HG03039 (cell line): ENCODE results near the gene DHX30.
"Not testable (repeated sequence)": the region's sequence is repeated elsewhere in the genome, so short reads cannot be mapped to it uniquely, and the experiment has no call there.

Experiments
- ATAC-seq: cut with Tn5 transposase; IDR thresholded peaks from one replicate; pipeline ENCODE4 v1.9.1; 2021; ENCODE audit warnings: mild to moderate bottlenecking, moderate library complexity; ENCODE audit not compliant: unreplicated experiment

DHX30 gene

DNA sequence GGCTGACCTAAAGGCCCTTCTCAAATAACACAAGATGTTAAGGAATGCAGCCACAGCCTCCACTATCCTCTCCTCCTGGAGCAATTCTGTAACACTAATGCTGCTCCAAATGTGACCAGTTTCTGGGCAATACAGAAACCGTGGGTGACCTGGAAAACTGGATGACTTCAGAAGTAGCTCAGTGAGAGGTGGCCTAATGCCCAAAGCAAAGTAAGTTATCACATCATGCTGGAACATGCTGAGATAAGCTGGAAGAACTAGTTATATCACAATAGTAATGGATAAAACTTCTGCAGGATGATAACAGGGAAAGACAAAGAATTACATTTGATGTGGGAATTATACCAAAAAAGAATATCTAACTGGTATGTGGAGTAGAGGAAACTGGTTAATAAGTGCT is 72.0 kb downstream of the DHX30 start:
- ATAC-seq = no peak

DNA sequence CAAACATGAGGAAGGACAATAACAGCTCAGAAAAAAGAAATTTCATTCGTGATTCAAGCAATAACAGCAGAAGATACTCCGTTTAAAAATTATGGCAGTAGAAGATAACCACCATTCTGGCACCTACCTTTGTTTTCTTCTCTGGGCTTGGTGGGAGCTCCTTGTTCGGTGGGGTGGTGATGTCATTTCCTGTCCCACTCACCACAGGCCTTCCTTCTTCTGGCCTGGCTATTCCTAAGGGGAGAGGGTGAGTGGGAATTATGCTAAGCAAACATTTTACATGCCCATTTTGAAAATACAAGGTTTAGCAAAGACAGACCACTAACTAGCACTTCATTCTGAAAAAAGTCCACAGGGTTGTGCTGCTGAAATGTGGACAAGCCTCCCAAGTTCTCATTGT is 74.4 kb downstream of the DHX30 start:
- ATAC-seq = no peak

DNA sequence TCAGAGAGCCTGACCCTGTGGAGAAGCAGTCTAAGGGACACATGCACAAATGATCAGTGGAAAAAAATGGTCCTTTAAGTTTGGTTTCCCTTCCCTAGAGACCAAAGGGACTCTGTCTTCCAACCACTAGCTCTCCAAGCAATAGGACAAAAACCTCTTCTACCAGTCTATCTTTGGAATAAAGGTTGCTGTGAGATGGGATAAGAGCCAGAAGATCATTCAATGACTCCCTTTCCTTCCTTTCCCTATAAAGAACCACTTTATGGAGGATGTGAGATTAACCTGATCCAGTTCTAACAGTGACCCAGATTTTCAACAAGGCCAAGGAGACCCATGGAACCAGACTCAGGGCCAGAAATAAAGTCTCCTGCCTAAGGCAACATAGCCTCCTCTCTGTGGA is 74.8 kb downstream of the DHX30 start:
- no peak for ATAC-seq

DNA sequence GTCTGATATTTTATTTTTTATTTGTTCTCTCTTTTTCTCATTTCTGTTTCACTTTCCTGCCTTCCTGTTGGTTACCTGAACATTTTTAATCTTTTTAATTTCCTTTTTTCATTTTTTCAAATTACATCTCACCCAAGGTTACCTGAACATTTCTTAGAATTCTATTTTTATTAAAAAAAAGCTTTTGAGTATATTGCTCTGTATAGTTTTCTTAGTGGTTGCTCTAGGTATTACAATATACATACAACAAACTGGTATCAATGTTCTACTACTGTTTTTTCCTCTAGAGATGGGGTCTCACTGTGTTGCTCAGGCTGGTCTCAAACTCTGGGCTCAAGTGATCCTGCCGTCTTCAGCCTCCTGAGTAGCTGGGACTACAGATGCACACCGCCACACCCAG is 79.4 kb downstream of the DHX30 start:
- no peak for ATAC-seq

DNA sequence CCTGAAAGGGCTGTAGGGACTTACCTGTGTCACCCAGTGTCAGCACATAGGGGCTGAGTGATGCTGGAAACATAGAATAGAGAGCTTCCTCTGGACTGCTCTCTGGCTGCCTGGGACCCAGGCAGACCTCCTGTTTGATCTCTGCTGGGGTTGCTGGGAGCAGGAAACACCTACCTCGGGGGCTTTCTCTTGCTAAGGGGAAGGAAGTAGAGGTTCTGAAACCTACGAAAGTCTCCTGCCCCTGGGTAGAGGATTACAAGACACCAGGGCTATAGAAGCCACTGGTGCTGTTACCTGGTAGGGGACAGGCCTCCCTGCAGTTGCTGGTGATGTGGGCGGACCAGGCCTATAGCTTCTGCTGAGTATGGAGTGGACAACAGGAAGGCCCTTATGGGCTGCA is 81.7 kb downstream of the DHX30 start:
- ATAC-seq = no peak

DNA sequence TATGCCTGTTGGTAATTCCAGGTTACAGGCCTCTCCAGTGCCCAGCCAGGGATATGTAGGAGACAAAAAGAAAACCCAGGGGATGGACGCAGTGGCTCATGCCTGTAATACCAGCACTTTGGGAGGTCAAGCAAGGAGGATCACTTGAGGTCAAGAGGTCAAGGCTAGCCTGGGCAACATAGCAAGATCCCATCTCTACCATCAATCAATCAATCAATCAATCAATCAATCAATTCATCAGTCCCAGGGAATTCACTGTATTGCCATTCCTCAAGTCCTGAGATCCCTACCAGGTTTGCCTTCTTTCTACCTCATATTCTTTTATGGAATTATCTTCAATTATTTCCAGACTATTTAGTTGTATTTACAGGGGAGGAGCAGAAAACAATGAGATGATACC is 82.2 kb downstream of the DHX30 start:
- no peak for ATAC-seq

DNA sequence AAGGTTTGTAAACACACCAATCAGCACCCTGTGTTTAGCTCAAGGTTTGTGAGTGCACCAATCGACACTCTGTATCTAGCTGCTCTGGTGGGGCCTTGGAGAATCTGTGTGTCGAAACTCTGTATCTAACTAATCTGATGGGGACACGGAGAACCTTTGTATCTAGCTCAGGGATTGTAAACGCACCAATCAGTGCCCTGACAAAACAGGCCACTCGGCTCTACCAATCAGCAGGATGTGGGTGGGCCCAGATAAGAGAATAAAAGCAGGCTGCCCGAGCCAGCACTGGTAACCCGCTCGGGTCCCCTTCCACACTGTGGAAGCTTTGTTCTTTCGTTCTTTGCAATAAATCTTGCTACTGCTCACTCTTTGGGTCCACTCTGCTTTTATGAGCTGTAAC is 85.1 kb downstream of the DHX30 start:
- ATAC-seq = not testable (repeated sequence)

DNA sequence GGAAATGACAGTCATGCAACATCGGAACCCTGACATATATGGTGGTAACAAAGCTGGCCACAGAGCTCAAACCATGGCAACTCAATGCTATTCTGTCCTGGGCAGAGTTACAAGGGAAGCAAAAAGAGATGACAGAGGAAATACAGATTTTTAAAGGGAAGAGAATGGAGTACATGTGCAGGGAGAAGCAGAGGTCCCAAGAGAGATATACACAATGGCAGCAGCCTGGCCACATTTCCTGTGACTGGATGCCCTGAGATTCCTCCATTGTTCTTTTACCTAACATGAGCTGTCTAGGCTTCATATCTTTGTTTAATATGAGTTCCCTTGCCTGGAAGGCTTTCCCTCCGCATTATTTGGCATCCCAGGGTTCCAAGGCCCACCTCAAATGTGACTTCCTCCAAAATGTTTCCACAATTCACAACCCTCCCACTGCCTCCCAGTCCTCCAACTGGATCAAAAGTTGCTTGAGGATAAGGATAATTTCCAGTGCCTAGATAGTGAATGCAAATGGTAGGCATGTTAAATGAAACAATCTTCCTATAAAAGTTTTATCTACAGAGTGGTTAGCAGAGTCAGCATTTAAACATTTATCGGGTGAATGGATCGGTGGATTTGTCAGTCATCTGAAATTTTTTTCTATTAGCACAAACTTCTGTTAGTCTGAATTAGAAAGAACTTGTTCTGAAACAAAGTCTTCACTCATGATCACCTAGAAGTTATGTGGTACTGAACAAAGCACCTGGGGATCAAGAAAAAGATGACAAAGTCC is 86.2 kb downstream of the DHX30 start:
- ATAC-seq = no peak

DNA sequence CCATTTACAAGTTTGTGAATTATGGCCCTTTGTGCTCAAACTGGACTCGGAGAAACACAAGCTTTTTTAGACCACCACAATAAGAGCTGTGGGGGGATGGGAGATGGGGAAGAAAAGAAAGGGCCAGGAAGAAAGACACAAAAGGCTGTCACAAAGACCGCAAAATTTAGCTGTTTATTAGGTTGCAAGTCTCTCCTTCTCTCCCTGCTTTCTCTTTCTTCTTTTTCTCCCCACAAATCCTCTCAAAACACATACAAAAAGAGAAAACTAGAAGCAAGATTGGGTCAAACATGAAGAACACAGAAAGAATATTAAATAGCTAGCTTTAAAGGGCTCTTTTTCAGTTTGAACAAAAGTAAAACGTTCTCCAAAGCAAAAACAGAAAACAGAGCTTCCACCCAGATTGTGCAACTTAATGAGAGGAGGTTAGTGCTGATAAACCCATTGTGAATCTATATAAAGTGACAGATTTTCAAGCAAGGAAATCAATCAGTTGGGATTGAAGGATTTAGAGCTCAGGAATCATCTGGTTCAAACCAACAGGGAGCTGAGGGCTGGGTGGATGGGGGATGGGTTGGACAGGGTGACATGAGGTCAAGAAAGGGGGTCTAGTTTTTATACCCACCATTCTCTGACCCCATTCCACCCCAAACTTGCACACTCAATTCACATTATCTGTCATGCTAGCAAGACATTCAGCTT is 87.3 kb downstream of the DHX30 start:
- no peak for ATAC-seq

DNA sequence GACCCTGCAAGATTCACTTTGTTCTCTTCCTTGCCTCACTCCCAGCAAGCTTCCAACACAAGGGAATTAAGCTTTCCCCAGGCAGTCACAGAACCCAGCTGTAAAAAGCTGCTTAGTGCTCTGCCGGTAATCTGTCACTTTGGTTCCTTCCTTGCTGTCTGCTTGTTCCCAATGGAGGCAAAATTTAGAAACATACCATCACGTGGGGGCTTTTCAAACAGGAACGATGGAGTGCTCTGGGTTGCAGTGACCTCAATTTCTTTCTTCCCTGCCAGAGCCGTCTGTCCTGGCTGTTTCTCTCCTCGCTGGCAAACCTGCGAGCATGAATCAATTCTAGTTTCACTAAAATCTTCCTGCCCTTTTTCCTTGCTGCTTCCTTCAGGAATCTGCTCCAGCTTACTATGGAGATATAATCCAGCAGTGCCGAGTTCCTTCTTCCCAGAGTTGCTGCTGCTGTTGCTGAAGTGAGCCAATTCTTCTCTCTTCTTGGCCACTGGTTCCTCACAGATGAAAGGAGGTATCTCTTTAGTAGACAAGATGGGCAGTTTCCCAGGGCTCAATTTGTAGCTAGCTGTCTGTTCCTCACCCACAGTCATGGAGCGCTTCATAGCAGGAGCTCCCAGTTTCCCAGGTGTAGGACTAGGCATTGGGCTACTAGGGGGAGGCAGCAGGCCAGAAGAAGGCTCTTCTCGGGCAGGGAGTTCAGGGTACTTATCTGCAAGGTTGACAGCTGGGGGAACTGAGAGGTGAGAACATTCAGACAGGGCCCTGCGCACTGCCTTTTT is 88.1 kb downstream of the DHX30 start:
- ATAC-seq = no peak

DNA sequence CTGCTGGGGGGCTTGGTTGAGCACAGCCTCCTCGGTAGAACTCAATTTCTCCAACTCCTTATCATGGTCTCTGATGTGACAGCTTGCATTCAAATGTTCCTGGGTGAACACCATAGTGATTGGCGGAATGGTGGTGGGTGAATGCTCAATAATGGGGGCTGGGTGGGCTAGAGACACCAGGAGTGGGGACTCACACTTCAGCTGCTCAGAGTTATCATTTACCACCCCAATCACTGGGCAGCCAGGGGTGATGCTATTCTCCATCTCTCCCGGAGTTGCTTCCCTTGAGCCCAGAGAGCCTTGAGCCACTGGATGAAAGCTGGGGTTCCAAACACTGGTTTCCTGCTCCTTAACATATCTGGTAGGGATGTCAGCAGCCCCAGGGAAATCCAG is 88.7 kb downstream of the DHX30 start:
- ATAC-seq = no peak

DNA sequence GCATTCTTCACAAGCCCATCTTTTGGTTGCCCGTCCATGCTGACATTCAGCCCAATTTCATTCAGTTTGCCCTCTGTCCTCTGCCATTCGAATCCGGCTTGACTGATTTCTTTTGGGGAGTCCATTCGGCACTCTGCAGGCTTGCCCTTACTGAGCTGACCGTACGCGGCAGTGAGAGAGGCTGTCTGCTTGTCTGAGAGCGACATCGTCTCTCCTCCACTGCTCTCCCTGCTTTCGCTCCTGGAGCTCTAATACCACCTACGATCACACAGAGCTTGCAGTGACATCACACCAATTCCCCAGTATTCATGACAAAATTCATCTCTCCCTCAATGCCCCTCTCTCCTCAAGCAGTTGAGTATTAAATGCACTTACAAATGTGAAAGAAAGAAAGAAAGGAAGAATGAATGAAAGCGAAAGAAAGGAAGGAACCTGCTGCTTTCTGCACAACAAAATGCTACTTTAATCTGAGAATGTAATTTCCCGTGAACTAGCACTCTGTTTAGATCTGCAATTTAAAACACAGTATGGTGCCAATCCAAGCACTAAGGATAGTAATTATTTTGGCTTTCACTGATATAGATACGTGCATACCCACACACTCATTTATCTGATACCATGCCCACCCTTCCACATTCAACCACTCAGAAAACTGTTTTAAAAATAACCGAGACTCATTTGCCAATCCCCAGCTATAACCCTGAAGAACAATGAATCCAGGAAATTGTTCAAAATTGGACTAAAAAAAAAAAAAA is 89.5 kb downstream of the DHX30 start:
- no peak for ATAC-seq

DNA sequence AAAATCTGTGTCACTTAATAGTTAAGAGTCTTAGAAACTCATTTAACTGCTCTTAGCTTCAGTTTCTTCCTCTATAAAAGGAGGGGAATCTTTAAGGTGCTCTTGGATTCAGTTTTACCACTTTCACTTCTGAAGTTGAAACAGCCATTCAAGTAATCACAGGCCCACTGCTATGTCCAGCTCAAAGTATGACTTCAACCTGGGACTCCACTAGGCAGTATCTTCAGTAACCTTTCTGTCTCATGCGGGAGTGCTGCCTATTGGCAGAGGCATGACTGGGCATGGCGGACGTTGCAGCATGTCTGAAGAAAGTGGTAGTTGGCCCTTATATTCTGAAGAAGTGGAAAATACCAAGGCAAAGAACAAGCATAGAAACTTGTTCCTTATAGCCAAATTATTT is 92.3 kb downstream of the DHX30 start:
- no peak for ATAC-seq

DNA sequence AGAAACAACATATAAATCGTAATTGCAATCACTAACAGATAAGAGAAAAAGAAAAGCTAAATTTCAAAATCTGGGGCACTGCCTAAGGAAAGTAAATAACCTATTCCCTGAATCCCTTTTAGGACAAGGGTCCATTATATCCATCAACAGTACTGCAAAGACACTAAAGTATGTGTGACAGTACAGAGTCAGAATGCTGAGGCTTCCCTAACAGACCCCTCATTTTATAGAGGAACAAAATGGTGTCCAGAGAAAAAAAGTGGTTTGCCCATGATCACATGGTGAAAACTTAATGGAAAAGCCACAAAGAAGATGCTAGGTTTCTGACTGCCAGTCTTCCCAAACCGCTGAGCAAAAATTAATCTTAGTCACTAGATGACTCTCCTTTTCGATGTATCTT is 93.8 kb downstream of the DHX30 start:
- no peak for ATAC-seq

DNA sequence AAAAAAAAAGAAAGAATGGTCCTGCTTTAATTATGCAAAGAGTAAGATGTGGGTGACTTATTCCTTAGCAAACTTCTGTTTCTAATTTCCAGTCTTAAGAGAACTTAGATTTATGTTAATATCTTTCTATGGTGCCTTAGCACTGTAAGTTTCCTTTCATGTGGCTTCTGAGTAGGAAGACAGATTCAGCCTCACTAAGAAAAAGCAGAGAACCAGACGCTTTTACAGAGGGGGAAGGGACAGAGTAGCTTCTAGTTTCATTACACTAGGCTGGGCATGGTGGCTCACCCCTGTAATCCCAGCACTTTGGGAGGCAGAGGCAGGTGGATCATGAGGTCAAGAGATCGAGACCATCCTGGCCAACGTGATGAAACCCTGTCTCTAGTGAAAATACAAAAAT is 95.0 kb downstream of the DHX30 start:
- no peak for ATAC-seq

DNA sequence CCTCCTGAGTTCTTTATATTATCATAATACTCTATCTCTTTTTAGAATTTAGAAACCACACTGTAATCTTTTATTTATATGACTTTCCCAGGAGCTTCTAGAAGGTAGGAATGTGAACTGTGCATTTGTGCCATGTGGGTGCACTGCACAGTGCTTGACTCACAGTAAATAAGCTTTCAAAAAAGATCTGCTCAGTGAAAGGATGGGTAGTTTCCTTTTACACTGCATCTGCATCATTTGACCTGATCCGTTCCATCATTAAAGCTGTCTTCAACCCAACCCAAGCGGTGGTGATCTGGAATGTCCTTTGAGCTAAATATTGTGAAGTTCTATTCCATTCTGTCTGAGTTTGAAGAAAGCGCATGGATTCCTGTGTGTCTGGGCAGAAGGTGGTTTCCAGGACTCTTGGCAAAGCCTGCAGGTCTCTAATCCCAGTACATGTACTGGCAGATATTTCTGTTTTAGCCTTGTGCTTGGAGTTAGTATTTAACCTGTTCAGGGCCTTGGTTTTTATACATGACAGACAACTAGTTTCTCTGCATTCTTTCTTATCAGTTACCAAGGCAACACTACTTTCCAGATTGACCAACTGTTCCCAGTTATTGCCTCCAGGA is 96.7 kb downstream of the DHX30 start:
- ATAC-seq = no peak
